GM12891 (cell line): ENCODE measurements around the gene GNLY.

ENCODE experiments used
- POLR2A ChIP-seq: IDR thresholded peaks from 2 replicates; pipeline ENCODE4 v1.6.1; 2011; ENCODE audit warnings: low read depth, low read length, control low read depth
- POLR2AphosphoS5 ChIP-seq: IDR thresholded peaks from 2 replicates; pipeline ENCODE4 v1.6.1; 2011; ENCODE audit warnings: low read depth, low read length, control low read depth
- TAF1 ChIP-seq: IDR thresholded peaks from 2 replicates; pipeline ENCODE4 v1.6.1; 2011; ENCODE audit warnings: low read depth, low read length, control low read depth

DNA sequence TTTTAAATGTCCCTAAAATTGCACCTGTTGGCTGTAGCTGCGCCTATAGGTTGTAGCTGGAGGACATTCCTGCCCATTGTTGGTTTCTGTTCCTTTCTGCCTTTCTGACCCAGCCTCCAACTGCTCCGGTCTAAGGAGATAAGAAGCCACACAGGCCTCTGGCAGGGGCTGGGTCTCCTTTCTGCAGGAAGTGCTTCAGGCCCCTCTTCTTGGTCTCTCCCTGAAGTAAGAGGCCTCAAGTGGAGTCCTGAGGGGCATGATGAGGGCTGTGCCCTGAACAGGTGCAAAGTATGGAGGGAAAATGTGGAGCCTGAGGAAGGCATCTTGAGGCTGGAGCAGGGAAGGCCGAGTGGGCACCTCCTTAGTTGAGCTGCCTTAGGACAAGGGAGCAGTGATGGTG, 15.8 kb upstream of the GNLY start:
- TF ChIP-seq POLR2AphosphoS5: no peak
- TF ChIP-seq TAF1: no peak
- no peak for TF ChIP-seq POLR2A
